DND-41 (cell line): ENCODE measurements around the gene HIBADH.

ENCODE experiments used
- ATAC-seq: fragments of 200-7000 bp; cut with Tn5 transposase; 3 replicates; pipeline ENCODE4 v1.9.1; 2021; ENCODE audit warnings: low read depth; ENCODE audit not compliant: insufficient read depth
- DNase-seq: peaks from one replicate; pipeline ENCODE4 v3.0.0-alpha.2; 2020
- H2AFZ ChIP-seq: 2 replicates; pipeline ENCODE4 v1.6.0; 2012; ENCODE audit warnings: low read depth, low read length
- H3K27ac ChIP-seq: 2 replicates; pipeline ENCODE4 v1.5.1; 2012; ENCODE audit warnings: low read length, inconsistent platforms
- H3K27me3 ChIP-seq: fragments of 200-600 bp; sonication (generic); 2 replicates; pipeline ENCODE4 v1.6.0; 2012; ENCODE audit warnings: low read length, mild to moderate bottlenecking, inconsistent platforms; ENCODE audit not compliant: insufficient read depth, poor library complexity
- H3K36me3 ChIP-seq: 2 replicates; pipeline ENCODE4 v1.5.1; 2012; ENCODE audit warnings: low read length, inconsistent platforms; ENCODE audit not compliant: insufficient read depth
- H3K4me1 ChIP-seq: 2 replicates; pipeline ENCODE4 v1.5.1; 2012; ENCODE audit warnings: mild to moderate bottlenecking, low read length; ENCODE audit not compliant: insufficient read depth
- H3K4me2 ChIP-seq: 2 replicates; pipeline ENCODE4 v1.6.0; 2012; ENCODE audit warnings: mild to moderate bottlenecking, moderate library complexity, low read length, inconsistent platforms; ENCODE audit not compliant: insufficient read depth
- H3K4me3 ChIP-seq, 2 experiments: fragments of 200-600 bp in 1 of 2; shearing (Covaris generic) in 1 of 2; 2 replicates each; pipeline ENCODE4 v1.5.1; 2012 to 2016; ENCODE audit warnings: inconsistent platforms in 2 of 2, low read length in 2 of 2, mild to moderate bottlenecking in 2 of 2, low read depth in 1 of 2, moderate library complexity in 1 of 2
- H3K79me2 ChIP-seq: 2 replicates; pipeline ENCODE4 v1.6.0; 2012; ENCODE audit warnings: low read length, inconsistent platforms; ENCODE audit not compliant: insufficient read depth
- H3K9ac ChIP-seq: 2 replicates; pipeline ENCODE4 v1.6.0; 2012; ENCODE audit warnings: low read depth, mild to moderate bottlenecking, inconsistent platforms, low read length, moderate library complexity
- H3K9me3 ChIP-seq: 2 replicates; pipeline ENCODE4 v1.5.1; 2012; ENCODE audit warnings: low read length, moderate library complexity, mild to moderate bottlenecking, inconsistent platforms; ENCODE audit not compliant: insufficient read depth, severe bottlenecking
- H4K20me1 ChIP-seq: 2 replicates; pipeline ENCODE4 v1.6.0; 2012; ENCODE audit warnings: low read length; ENCODE audit not compliant: insufficient read depth
- CTCF ChIP-seq: IDR thresholded peaks from 2 replicates; pipeline ENCODE4 v1.5.1; 2012; ENCODE audit warnings: borderline replicate concordance, low read length, moderate library complexity, mild to moderate bottlenecking; ENCODE audit not compliant: poor library complexity, severe bottlenecking; ENCODE audit errors: extremely low read depth
- EZH2 ChIP-seq: IDR thresholded peaks from 3 replicates; pipeline ENCODE4 v1.6.1; 2012; ENCODE audit warnings: borderline replicate concordance, low read depth, mild to moderate bottlenecking, moderate library complexity, low read length, inconsistent platforms; ENCODE audit not compliant: severe bottlenecking

HIBADH gene

DNA sequence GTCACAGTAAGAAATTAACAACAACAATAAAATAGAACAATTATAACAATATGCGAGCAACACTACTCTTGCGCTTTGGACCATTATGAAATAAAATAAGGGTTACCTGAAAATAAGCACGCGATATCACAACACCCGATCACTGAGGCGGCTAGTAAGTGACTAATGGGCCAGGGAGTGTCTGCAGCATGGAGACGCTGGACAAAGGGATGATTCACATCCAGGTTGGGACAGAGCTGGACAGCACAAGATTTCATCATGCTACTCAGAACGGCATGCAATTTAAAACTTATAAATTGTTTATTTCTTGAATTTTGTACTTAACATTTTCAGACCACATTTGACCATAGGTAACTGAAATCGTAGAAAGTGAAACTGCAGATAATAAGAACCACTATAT lies 15.6 kb downstream of the HIBADH start:
- Histone ChIP-seq H2AFZ (no peak overlapping the region), H3K79me2 (no peaks in the 10 kb centered on the region), H3K27ac (no peak overlapping the region), H4K20me1 (no peaks in the 10 kb centered on the region), H3K4me1 (no peaks in the 10 kb centered on the region), H3K27me3 (no peaks in the 10 kb centered on the region), H3K36me3 (peaks cover 19% of the 10 kb centered on the region; the same call in 1 of the 2 replicates), H3K9me3 (no peaks in the 10 kb centered on the region), H3K4me3 (no peak overlapping the region), H3K9ac (no peak overlapping the region), H3K4me2 (no peak overlapping the region)
- DNase-seq (no peak), ATAC-seq (no peak)
- TF ChIP-seq CTCF (no peak), EZH2 (no peak)

GRCh38 chr7:27642271-27642670 lies 20.4 kb downstream of the HIBADH start:
- Histone ChIP-seq H3K27me3 (no peaks in the 10 kb centered on the region), H3K4me2 (no peak overlapping the region), H3K27ac (no peak overlapping the region), H3K9ac (no peak overlapping the region), H3K4me1 (no peaks in the 10 kb centered on the region), H3K9me3 (no peaks in the 10 kb centered on the region), H4K20me1 (no peaks in the 10 kb centered on the region), H3K36me3 (peaks cover 12% of the 10 kb centered on the region; the same call in 1 of the 2 replicates), H3K4me3 (no peak overlapping the region), H3K79me2 (no peaks in the 10 kb centered on the region; the same call in 1 of the 2 replicates), H2AFZ (no peak overlapping the region)
- DNase-seq: no peak
- no peak for ATAC-seq
- no peak for TF ChIP-seq EZH2
- TF ChIP-seq CTCF: no peak

DNA sequence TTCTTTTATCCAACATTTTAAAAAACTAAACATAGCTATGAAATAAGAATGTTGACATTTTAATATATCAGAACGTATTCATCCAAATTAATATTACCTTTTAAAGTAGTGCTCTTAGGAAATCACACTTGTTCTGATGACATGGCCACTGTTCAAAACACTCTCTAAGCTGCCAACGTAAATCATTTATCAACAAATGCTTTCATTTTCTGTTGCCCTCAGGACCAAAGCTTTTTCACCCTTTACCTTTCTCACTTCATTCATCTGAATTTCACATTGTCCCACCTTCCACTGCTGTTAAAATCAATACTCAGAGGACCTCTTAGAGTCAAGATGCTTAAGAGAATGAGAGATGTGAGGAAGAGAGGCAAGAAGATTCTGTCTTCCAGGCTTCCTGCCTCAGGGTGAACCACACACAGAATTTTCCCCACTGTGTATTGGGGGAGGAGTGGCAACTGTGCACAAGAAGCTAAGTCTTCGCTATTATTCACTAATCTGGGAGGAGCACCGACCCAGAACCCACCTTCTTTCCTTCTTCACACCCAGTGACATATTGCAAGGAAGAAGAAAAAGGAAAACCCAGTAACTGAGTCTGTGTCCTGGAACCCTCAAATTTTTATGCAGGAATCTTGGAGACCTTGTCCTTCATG lies 21.0 kb downstream of the HIBADH start:
- H3K9me3 ChIP-seq: no peaks in the 10 kb centered on the region

More for the DNA sequence above, 21.0 kb downstream of the HIBADH start:
- no peaks in the 10 kb centered on the region for H3K27me3 ChIP-seq
- peaks cover 9% of the 10 kb centered on the region; the same call in 1 of the 2 replicates for H3K36me3 ChIP-seq
- no peak for TF ChIP-seq CTCF
- TF ChIP-seq EZH2: no peak
- no peaks in the 10 kb centered on the region for H4K20me1 ChIP-seq
- H3K79me2 ChIP-seq: no peaks in the 10 kb centered on the region; the same call in 1 of the 2 replicates
- H3K4me3 ChIP-seq: no peak overlapping the region
- no peak overlapping the region for H3K27ac ChIP-seq
- no peak overlapping the region for H3K4me2 ChIP-seq
- no peak overlapping the region for H2AFZ ChIP-seq
- H3K9ac ChIP-seq: no peak overlapping the region
- DNase-seq (no peak), ATAC-seq (no peak)
- no peaks in the 10 kb centered on the region for H3K4me1 ChIP-seq
